Stimulated activated CD4-positive, alpha-beta T cell treated with anti-CD3 and anti-CD28 coated beads, Interleukin-12 subunit alpha, Interleukin-12 subunit beta, amount 100 ng/mL, for 24 hours (primary cell): ENCODE results near the gene CERS6.

Experiments
- DNase-seq, 2 experiments: peaks; one replicate each; pipeline ENCODE4 v3.0.0-alpha.2; 2020; ENCODE audit warnings: low read depth in 2 of 2

CERS6 gene

GRCh38 chr2:168731002-168731401 is 274.9 kb downstream of the CERS6 start:
- DNase-seq, result no peak

DNA sequence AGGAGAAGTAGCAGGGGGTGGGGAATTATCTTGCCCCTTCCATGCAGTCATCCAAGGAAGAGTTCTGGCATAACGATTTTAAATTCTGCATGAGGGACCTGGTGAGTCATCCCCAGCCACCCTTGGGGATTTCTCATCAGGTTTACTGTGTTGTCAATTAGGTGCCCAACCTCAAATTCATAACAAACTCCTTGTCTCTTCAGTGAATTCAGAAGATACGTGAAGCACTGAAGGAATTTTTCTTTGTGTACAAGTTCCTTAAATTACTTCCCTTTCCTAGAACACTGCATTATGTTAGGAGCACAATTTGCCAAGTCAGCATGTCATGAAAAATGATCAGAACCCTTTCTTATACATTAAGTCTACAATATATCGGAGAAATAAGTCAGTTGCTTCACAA is 275.5 kb downstream of the CERS6 start:
- no peak for DNase-seq

DNA sequence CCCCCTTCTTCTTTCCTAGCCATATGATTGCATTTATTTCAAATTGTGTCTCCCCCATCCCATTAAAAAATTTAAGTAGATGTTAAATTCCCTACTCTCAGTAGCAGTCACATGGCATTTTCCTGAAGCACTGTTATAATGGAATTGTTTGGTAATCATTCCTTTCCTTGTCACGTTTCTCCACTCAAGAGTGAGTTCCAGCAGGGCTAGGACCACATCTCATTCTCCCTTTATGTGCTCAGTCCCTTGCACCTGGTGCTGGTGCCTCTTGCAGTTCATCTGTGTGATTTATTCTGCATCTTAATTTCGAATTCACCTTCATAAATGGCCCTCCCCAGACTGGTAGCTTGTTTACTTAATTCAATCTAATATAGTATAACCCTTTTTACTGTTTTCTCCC is 276.0 kb downstream of the CERS6 start:
- no peak for DNase-seq

- DNase-seq, result no peak
Observed at GRCh38 chr2:168732506-168732905, 276.4 kb downstream of the CERS6 start.

- no peak for DNase-seq
Observed at GRCh38 chr2:168734199-168734760, 278.2 kb downstream of the CERS6 start.

DNA sequence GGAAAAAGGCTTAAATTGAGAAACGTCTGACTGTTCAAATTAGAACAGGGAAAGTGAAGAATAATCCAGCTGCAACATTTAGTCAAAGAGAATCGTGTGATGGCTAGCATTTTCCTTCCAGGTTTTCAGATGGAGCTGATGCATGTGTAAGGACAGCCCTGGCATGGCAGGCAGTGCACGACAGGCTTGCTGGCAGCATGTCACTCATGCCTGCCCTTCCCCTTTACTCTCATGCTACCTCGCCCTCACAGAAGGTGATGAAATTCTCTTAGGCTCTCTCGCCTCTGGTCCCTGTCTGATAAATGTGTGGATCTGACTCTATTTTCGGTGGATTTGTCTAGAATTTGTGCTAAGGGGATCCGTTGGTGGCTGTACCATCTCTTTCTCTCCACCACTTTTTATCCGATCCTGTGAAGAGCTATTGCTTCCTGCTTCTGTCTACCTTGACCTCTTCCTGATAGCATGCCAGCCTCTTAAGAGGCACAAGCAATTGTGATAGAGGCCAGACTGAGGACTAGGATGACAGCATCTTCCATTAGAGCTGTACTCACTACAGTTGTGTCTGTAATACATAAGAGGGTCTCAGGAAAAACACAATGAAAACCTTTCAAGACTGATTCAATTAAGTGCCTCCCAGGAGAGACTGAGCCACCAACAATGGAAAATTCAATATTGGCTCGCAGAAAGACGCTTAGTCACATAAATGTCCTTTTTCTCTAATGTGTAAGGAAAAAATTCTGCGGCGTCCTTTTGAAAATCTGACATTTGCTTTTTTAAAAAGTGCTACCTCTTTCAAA is 280.8 kb downstream of the CERS6 start:
- no peak for DNase-seq

DNA sequence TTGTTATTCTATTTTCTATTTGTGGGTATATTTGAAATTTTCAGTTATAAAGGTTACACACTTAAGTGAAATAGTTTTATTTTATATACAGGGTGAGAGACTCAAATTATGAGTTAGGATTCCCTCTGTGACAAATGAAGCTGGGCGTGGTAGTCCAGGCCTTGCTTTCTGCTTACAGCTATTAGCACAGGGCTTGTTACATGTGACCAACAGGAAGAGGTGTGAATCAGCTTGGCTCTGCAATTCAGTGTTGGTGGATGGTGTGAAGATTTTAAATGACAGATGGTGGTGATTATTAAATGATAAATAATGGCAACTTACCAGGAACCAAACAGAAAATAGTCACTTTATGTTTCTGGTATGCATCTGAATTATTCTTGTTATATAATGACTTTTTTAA is 282.0 kb downstream of the CERS6 start:
- DNase-seq, result no peak

GRCh38 chr2:168740360-168740759 is 284.3 kb downstream of the CERS6 start:
- no peak for DNase-seq

DNA sequence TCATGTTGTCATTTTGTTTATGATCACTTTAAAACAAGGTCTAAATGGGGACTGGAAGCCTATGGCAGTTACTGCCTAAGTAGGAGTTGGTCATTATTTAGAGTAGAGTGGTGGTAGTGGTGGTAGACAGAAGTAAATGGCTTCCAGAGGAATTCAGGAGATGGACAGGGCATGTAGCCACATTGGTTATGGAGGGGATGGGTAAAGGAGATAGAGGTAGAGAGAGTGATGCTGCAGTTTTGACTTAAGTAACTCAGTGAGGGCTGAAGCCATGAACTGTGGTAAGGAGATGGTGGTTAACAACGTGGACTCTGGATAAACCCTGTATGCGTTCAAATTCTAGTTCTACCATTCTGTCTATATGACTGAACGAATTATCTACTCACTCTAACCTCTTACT is 284.7 kb downstream of the CERS6 start:
- DNase-seq, result no peak

DNA sequence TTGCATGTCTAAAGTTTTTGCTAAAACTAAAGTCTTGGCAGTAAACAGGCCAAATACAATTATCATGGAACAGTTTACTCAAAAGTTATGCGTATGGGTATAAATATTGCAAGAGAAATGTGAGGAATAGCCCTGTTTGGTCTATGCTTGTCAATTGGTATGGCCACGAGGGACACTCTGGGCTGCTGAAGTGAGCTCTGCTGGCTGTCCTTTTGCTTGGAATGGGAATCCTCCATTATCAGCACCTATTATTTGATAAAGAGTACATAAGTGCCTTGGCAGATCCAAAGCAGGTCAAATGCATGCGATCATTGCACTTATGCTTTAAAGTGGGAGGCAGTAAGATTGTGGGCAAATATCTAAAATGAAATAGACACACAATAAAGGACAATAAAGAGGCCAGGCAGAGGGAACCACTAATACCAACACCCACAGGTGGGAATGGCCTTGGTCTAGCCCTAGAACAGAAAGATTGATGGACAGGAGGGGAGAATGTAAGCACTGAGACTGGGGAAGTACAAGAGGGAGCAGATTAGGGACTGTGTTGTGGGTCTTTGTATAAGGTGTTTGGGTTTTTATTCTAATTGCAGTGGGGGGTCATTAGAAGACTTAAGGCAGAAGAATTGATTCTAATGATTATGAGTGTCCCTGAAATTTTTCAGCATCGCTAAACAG is 286.3 kb downstream of the CERS6 start:
- no peak for DNase-seq

DNA sequence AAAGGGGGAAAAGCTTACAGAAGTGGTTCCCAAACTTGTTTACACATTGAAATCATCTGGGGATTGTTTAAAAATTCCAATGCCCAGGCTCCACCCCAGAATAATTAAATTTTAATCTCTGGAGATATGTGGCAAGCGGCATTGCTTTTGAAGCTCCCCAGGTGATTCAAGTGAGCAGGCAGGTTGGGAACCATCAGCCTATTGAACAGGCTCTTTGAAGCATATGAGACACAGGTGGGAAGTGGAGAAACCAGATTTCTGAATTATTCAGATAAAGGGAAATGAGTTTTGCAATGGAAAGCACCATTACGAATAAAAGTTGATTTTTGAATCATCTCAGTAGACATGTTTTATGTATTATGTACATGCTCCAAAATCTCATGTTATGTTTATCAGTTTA is 288.8 kb downstream of the CERS6 start:
- no peak for DNase-seq

- DNase-seq, result no peak
Observed at GRCh38 chr2:168748461-168748860, 292.4 kb downstream of the CERS6 start.

DNA sequence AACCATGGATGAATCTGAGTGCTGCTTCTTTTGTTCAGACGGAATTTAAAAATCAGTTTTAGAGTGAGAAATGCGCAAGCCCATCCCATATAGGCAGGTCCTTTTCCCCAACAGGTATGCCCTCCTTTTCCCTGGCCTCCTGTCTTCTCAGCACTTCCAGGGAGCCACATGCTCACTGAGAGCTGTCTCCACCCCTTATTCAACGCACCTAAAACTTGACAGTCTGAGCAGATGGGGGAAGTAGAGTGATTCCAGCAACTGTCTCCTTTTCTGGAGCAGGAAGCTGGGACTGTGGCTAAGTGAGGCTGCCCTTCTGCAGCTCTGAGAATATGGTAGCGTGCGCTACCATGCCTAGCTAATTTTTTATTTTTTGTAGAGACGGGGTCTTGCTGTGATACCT is 293.2 kb downstream of the CERS6 start:
- no peak for DNase-seq

GRCh38 chr2:168751104-168751740 is 295.1 kb downstream of the CERS6 start:
- DNase-seq, result no peak

DNA sequence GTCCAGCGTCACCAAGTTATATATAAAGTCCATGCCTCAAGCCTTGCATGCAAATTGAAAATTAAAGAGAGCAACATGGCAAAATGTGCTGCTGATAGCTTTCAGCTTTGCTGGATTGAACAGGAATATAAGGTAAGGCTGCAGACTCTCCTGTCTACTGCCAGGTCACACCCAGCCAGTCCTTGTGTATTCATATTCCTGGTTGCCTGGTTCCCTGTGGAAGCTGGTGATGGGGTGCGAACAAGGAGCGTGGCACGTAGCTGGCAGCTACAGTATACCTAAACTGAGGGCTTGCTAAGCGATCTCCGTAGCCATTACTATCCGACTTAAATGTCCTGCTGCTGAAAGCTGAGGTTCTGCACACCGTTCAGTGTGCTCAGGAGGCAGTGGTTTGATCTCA is 296.3 kb downstream of the CERS6 start:
- no peak for DNase-seq

DNA sequence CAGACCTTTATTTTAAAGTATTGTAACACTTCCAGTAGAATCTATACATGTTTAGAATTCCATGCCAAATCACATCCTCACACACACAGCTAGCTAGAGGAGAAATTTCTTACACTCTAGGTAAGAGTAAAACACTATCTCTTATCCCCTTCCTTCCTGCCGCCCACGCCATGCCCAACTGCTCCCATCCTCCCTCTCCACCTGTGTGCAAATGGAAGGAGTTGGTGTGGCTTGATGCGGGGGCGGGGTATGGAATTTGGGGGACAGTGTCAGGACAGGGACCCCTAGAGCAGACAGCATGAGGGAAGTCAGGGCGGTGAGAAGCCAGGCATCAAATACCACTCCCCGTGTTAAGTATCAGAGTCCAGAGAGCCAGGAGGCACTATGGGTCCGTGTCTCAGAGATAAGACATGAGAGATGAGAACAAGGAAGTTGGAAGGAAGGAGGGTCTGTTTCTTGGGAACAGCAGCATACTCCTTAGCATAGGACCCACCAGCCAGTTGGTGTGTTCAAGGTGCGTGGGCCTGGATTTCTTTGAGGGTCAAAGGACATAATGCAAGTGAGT is 297.8 kb downstream of the CERS6 start:
- DNase-seq, result no peak

DNA sequence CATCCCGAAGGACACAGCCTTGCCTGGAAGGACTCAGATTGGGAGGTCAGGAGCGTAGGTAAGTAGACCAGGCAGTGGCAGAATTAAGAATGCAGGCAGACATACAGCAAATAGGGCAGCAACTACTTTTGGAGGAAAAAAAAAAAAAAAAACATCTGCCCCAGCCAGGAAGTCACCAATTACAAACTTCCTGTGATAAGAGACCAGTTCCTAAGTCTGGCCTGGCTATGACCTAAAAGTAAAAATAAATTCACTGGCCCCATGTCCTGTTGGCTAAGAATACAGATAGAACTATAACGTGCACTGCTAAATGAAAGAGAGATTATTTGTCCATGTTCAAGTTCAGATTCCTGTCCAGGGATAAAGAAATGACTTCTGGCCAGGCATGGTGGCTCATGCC is 301.2 kb downstream of the CERS6 start:
- DNase-seq, result no peak

DNA sequence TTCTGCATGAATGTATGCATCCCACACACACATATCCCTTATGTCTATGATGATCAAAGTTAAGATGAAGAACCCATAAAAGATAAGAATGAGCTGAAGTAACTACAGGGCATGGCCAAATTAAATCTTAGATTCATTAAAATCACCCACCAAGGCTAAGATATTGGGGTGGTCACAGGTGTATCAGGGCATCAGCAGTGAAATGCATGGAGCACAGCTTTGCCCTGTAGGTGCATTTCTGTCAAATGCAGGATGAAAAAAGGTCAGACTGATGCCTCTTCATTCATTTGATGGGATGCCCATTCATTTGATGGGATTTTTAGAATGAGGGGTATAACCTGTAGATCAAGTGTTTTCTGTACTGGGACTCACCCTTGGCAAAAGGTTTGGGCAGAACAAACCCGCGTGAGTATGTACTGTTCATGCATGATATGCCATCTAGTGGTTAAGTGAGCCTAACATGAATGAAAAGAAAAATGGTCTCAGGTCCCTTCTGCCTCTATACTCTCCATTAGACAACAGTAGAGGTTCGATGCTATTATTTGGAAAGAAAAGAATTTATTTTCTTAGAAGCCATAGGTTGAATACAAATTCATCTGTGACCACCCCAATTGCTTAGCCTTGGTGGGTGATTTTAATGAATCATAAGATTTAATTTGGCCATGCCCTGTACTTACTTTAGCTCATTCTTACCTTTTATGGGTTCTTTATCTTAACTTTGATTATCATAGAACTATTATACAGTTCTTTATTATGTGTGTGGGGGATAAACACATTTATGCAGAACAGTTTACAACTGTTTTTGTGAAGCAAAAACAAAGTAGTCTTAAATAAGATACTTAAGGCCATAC is 303.1 kb downstream of the CERS6 start:
- no peak for DNase-seq

- no peak for DNase-seq
Observed at GRCh38 chr2:168765401-168765800, 309.3 kb downstream of the CERS6 start.

- DNase-seq, result no peak
Observed at GRCh38 chr2:168766600-168766999, 310.5 kb downstream of the CERS6 start.

DNA sequence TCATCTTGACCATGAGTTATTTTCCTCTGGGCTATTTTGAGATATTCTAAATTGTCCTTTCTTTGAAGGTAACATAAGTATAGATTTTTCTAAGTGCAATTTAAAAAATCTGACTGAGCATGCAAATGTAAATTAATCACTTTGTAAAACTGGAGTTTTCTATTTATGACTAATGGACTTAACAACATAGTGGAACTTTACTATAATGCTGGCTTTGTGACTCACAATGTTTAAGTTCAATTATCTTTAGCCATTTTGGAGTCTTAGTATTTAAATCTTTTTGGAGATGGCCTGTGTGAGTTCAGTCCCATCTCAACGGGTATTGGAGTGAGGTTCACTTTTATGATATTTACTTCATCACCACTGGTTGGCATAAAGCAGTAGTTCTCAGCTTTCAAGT is 311.2 kb downstream of the CERS6 start:
- no peak for DNase-seq
